Sciatic nerve (tissue), 2 donors: Measurements from ENCODE around the gene TNFRSF8. TPM values are rescaled to one million over a fixed set of nuclear protein-coding genes. Genes with fewer than 3 reads are reported as not detected.
A peak's percentile ranks its signal among the peaks of the same experiment; 100 is the strongest.

Experiments
- ATAC-seq: fragments of 200-7000 bp; cut with Tn5 transposase; one replicate; pipeline ENCODE4 v1.9.1; 2020; ENCODE audit warnings: mild to moderate bottlenecking, moderate library complexity
- DNase-seq: peaks from one replicate; pipeline ENCODE4 v3.0.0-alpha.2; 2020; ENCODE audit warnings: low spot score
- intact Hi-C: fragments of 100-400 bp; cut with DNase I; formaldehyde crosslinking; loops from one replicate; pipeline ENCODE4 v1.14.2; 2022
- total RNA-seq: library from RNA; stranded (reverse); fragmentation: NEBNext Ultra II Directional; extraction: Animal tissue kit (Norgen Biotek cat#: 25700); gene quantifications from one replicate; pipeline ENCODE4 v1.2.1, GENCODE V29; 2021
- donor health status: DM: no; HTN: no; CAD: no.
- donor health status: DM: no; HTN: no; CAD: no.

Gene TNFRSF8
- total RNA-seq, 1 donor from 2014 or later, result 5.2 TPM

GRCh38 chr1:12147201-12147701, 84.1 kb downstream of the TNFRSF8 start:
- DNase-seq, result no peak
- ATAC-seq, result no peak
- intact Hi-C loops, result no loop called here

- no peak for DNase-seq
- intact Hi-C loops, result no loop called here
- ATAC-seq, result no peak
Observed at GRCh38 chr1:12148160-12148957, 85.3 kb downstream of the TNFRSF8 start.

GRCh38 chr1:12148958-12149790, 86.1 kb downstream of the TNFRSF8 start:
- no peak for DNase-seq
- intact Hi-C loops, result no loop called here
- no peak for ATAC-seq

GRCh38 chr1:12149791-12150175, 86.7 kb downstream of the TNFRSF8 start:
- DNase-seq (no peak), ATAC-seq (no peak)
- intact Hi-C loops, result no loop called here

- intact Hi-C loops, result no loop called here
- no peak for DNase-seq
- no peak for ATAC-seq
Observed at GRCh38 chr1:12150456-12151200, 87.5 kb downstream of the TNFRSF8 start.

GRCh38 chr1:12151465-12151864, 88.4 kb downstream of the TNFRSF8 start:
- intact Hi-C loops, result no loop called here
- DNase-seq (no peak), ATAC-seq (no peak)

- no peak for DNase-seq
- no peak for ATAC-seq
- intact Hi-C loops, result no loop called here
Observed at GRCh38 chr1:12152113-12152891, 89.2 kb downstream of the TNFRSF8 start.

- intact Hi-C loops, result no loop called here
- ATAC-seq, result peak; percentile 88
- DNase-seq, result peak; percentile 80
Observed at GRCh38 chr1:12153181-12153785, 90.2 kb downstream of the TNFRSF8 start.

GRCh38 chr1:12155328-12155727, 92.2 kb downstream of the TNFRSF8 start:
- intact Hi-C loops, result no loop called here

GRCh38 chr1:12157366-12158231, 94.5 kb downstream of the TNFRSF8 start:
- intact Hi-C loops, result no loop called here
- no peak for ATAC-seq
- DNase-seq, result no peak

More at GRCh38 chr1:12155328-12155727, 92.2 kb downstream of the TNFRSF8 start:
- DNase-seq (no peak), ATAC-seq (no peak)

GRCh38 chr1:12158357-12159092, 95.4 kb downstream of the TNFRSF8 start:
- DNase-seq, result no peak
- intact Hi-C loops, result no loop called here

GRCh38 chr1:12159816-12160215, 96.7 kb downstream of the TNFRSF8 start:
- no peak for DNase-seq
- intact Hi-C loops, result no loop called here
- ATAC-seq, result no peak

More at GRCh38 chr1:12158357-12159092, 95.4 kb downstream of the TNFRSF8 start:
- no peak for ATAC-seq

GRCh38 chr1:12161324-12161661, 98.2 kb downstream of the TNFRSF8 start:
- intact Hi-C loops, result no loop called here
- DNase-seq (no peak), ATAC-seq (no peak)

- DNase-seq (peak; percentile 89), ATAC-seq (peak; percentile 90)
- intact Hi-C loops, result no loop called here
Observed at GRCh38 chr1:12161662-12162458, 98.8 kb downstream of the TNFRSF8 start.

GRCh38 chr1:12162459-12163137, 99.5 kb downstream of the TNFRSF8 start:
- DNase-seq (no peak), ATAC-seq (no peak)
- intact Hi-C loops, result no loop called here
